Measurements from ENCODE around the gene COG8.

COG8 gene

GRCh38 chr16:69315486-69316311, 23.7 kb downstream of the COG8 start:
- no peak for TF ChIP-seq FOXP2 (optimal IDR thresholded peaks at IDR 0.05; ENCODE audit: borderline replicate concordance, extremely low read depth, extremely low read length, insufficient read depth)
- no peak for TF ChIP-seq REST (IDR thresholded peaks at IDR 0.05; ENCODE audit: insufficient read depth in 1 of 2, low read depth in 2 of 2, low read length in 2 of 2)
- TF ChIP-seq SIN3A (IDR thresholded peaks at IDR 0.05; ENCODE audit: borderline replicate concordance, insufficient read depth, low read length), result no peak
- no peak for TF ChIP-seq TAF1 (IDR thresholded peaks at IDR 0.05; ENCODE audit: borderline replicate concordance, insufficient read depth, low read length)
- no peak for TF ChIP-seq POLR2AphosphoS5 (IDR thresholded peaks at IDR 0.05; ENCODE audit: low read depth, low read length)

GRCh38 chr16:69314534-69314933, 24.8 kb downstream of the COG8 start:
- TF ChIP-seq REST (IDR thresholded peaks at IDR 0.05; ENCODE audit: insufficient read depth in 1 of 2, low read depth in 2 of 2, low read length in 2 of 2), result no peak
- TF ChIP-seq TAF1 (IDR thresholded peaks at IDR 0.05; ENCODE audit: borderline replicate concordance, insufficient read depth, low read length), result no peak
- TF ChIP-seq SIN3A (IDR thresholded peaks at IDR 0.05; ENCODE audit: borderline replicate concordance, insufficient read depth, low read length), result no peak
- TF ChIP-seq POLR2AphosphoS5 (IDR thresholded peaks at IDR 0.05; ENCODE audit: low read depth, low read length), result no peak
- TF ChIP-seq FOXP2 (optimal IDR thresholded peaks at IDR 0.05; ENCODE audit: borderline replicate concordance, extremely low read depth, extremely low read length, insufficient read depth), result no peak

GRCh38 chr16:69313469-69313868, 25.9 kb downstream of the COG8 start:
- no peak for TF ChIP-seq POLR2AphosphoS5 (IDR thresholded peaks at IDR 0.05; ENCODE audit: low read depth, low read length)
- TF ChIP-seq SIN3A (IDR thresholded peaks at IDR 0.05; ENCODE audit: borderline replicate concordance, insufficient read depth, low read length), result no peak
- no peak for TF ChIP-seq REST (IDR thresholded peaks at IDR 0.05; ENCODE audit: insufficient read depth in 1 of 2, low read depth in 2 of 2, low read length in 2 of 2)
- TF ChIP-seq TAF1 (IDR thresholded peaks at IDR 0.05; ENCODE audit: borderline replicate concordance, insufficient read depth, low read length), result no peak

- no peak for TF ChIP-seq SIN3A (IDR thresholded peaks at IDR 0.05; ENCODE audit: borderline replicate concordance, insufficient read depth, low read length)
- no peak for TF ChIP-seq POLR2AphosphoS5 (IDR thresholded peaks at IDR 0.05; ENCODE audit: low read depth, low read length)
- TF ChIP-seq REST (IDR thresholded peaks at IDR 0.05; ENCODE audit: insufficient read depth in 1 of 2, low read depth in 2 of 2, low read length in 2 of 2), result no peak
- no peak for TF ChIP-seq TAF1 (IDR thresholded peaks at IDR 0.05; ENCODE audit: borderline replicate concordance, insufficient read depth, low read length)
- TF ChIP-seq FOXP2 (optimal IDR thresholded peaks at IDR 0.05; ENCODE audit: borderline replicate concordance, extremely low read depth, extremely low read length, insufficient read depth), result no peak
These were observed 27.6 kb downstream of the COG8 start for GRCh38 chr16:69311533-69312387.
